GM12878 (cell line): Measurements from ENCODE around the gene PLAC9. TPM values are rescaled to one million over a fixed set of nuclear protein-coding genes. Genes with fewer than 3 reads are reported as not detected.

Source experiments
- ATAC-seq: fragments of 200-7000 bp; cut with Tn5 transposase; 3 replicates; pipeline ENCODE4 v1.9.1; 2020; ENCODE audit warnings: mild to moderate bottlenecking, moderate library complexity
- BruUV-seq: library from RNA; stranded (reverse); fragments of 400-500 nt; replicated peaks from 2 replicates; lab custom pipeline; 2021; lab: Mats Ljungman, UMichigan
- CTCF ChIA-PET: fragments of 300-600 bp; sonication (Branson Sonifier 250); formaldehyde crosslinking; extraction: SDS; loops from one replicate; lab custom pipeline; 2021; ENCODE audit warnings: inconsistent platforms; lab: Yijun Ruan, JAX
- POLR2A ChIA-PET: fragments of 350-600 bp; formaldehyde crosslinking; extraction: SDS; loops from one replicate; lab custom pipeline; 2021; ENCODE audit warnings: inconsistent platforms; lab: Charles Lee
- RAD21 ChIA-PET: fragments of 300-600 bp; sonication (Branson Sonifier 250); formaldehyde crosslinking; loops from one replicate; lab custom pipeline; 2023; ENCODE audit warnings: antibody characterized with exemption; ENCODE audit not compliant: unreplicated experiment; lab: Charles Lee
- SMC1A ChIA-PET: fragments of 300-600 bp; sonication (Branson Sonifier 250); formaldehyde crosslinking; loops from one replicate; lab custom pipeline; 2023; ENCODE audit not compliant: unreplicated experiment, uncharacterized antibody; lab: Charles Lee
- DNase-seq: peaks from one replicate; pipeline ENCODE4 v3.0.0-alpha.2; 2011; ENCODE audit warnings: low read depth, low spot score
- FAIRE-seq: peaks from 3 replicates; lab custom pipeline; 2011; peaks lifted over from hg19 to GRCh38; lab: Jason Lieb, UNC
- H2AFZ ChIP-seq: 2 replicates; pipeline ENCODE4 v1.6.0; 2011; ENCODE audit warnings: low read depth, low read length, control low read depth; ENCODE audit not compliant: control insufficient read depth
- H3K27ac ChIP-seq: 2 replicates; pipeline ENCODE4 v1.5.1; 2011; ENCODE audit warnings: control low read depth; ENCODE audit not compliant: control insufficient read depth, insufficient read depth
- H3K27me3 ChIP-seq, 2 experiments: replicated peaks in 1 of 2; 2 replicates each; pipeline versions ENCODE4 v1.6.0 to v1.6.1; 2011; ENCODE audit warnings: low read length in 1 of 2; ENCODE audit not compliant: control insufficient read depth in 2 of 2, insufficient read depth in 2 of 2
- H3K36me3 ChIP-seq, 2 experiments: 2 replicates each; pipeline ENCODE4 v1.5.1; 2011; ENCODE audit warnings: low read length in 1 of 2; ENCODE audit not compliant: control insufficient read depth in 2 of 2, insufficient read depth in 2 of 2
- H3K4me1 ChIP-seq: 2 replicates; pipeline ENCODE4 v1.6.1; 2011; ENCODE audit warnings: mild to moderate bottlenecking, low read length, moderate library complexity, mixed read lengths; ENCODE audit not compliant: control insufficient read depth, insufficient read depth
- H3K4me2 ChIP-seq: 2 replicates; pipeline ENCODE4 v1.6.0; 2011; ENCODE audit warnings: control low read depth; ENCODE audit not compliant: control insufficient read depth, insufficient read depth
- H3K4me3 ChIP-seq: fragments of 200-600 bp; sonication (generic); 2 replicates; pipeline ENCODE4 v1.5.1; 2016
- H3K79me2 ChIP-seq: 2 replicates; pipeline ENCODE4 v1.6.0; 2011; ENCODE audit warnings: low read length; ENCODE audit not compliant: control insufficient read depth, insufficient read depth
- H3K9ac ChIP-seq: 2 replicates; pipeline ENCODE4 v1.8.0; 2011; ENCODE audit warnings: low read length, control low read depth, mixed read lengths; ENCODE audit not compliant: control insufficient read depth, insufficient read depth
- H3K9me3 ChIP-seq: replicated peaks from 3 replicates; pipeline ENCODE4 v1.5.1; 2011; ENCODE audit warnings: mild to moderate bottlenecking, low read length; ENCODE audit not compliant: control insufficient read depth, insufficient read depth
- H4K20me1 ChIP-seq: 2 replicates; pipeline ENCODE4 v1.6.0; 2011; ENCODE audit not compliant: control insufficient read depth, insufficient read depth
- EGR1 ChIP-seq, 2 experiments: IDR thresholded peaks; 1 replicate in 1 of 2; 2 replicates in 1 of 2; pipeline ENCODE4 v1.6.1; 2011 to 2012; ENCODE audit warnings: low read depth in 2 of 2, low read length in 2 of 2, borderline replicate concordance in 1 of 2, mild to moderate bottlenecking in 1 of 2, moderate library complexity in 1 of 2
- ESRRA ChIP-seq: IDR thresholded peaks from 2 replicates; pipeline ENCODE4 v1.6.1; 2012; ENCODE audit warnings: mild to moderate bottlenecking, low read length, improper control_type of control experiment
- FOXM1 ChIP-seq: IDR thresholded peaks from 2 replicates; pipeline ENCODE4 v1.6.1; 2012; ENCODE audit warnings: low read depth, mild to moderate bottlenecking, inconsistent platforms, low read length, moderate library complexity
- GABPA ChIP-seq: IDR thresholded peaks from 2 replicates; pipeline ENCODE4 v1.6.1; 2014; ENCODE audit warnings: antibody characterized with exemption, low read depth, mild to moderate bottlenecking, inconsistent platforms
- NR2C2 ChIP-seq: IDR thresholded peaks from 2 replicates; pipeline ENCODE4 v1.6.1; 2011; ENCODE audit warnings: borderline replicate concordance, low read depth; ENCODE audit not compliant: control insufficient read depth, insufficient read length
- SIN3A ChIP-seq: IDR thresholded peaks from 2 replicates; pipeline ENCODE4 v1.6.1; 2012; ENCODE audit warnings: low read depth, low read length, improper control_type of control experiment
- SIX5 ChIP-seq: IDR thresholded peaks from 2 replicates; pipeline ENCODE4 v1.6.1; 2011; ENCODE audit warnings: mild to moderate bottlenecking, low read depth, low read length, moderate library complexity; ENCODE audit not compliant: severe bottlenecking
- SMC3 ChIP-seq: IDR thresholded peaks from 2 replicates; pipeline ENCODE4 v1.6.1; 2011; ENCODE audit warnings: low read length, improper control_type of control experiment, borderline replicate concordance
- SPI1 ChIP-seq: IDR thresholded peaks from 2 replicates; pipeline ENCODE4 v1.6.1; 2011; ENCODE audit warnings: low read depth, mild to moderate bottlenecking, low read length, moderate library complexity, borderline replicate concordance; ENCODE audit not compliant: insufficient read depth
- ZSCAN29 ChIP-seq: fragments of 450-650 bp; IDR thresholded peaks from 2 replicates; pipeline ENCODE4 v1.6.1; 2017; ENCODE audit warnings: mild to moderate bottlenecking, moderate library complexity
- WGBS: methylation state at CpG from one replicate; pipeline ENCODE4 v1.1.6; 2016; ENCODE audit warnings: low lambda C conversion rate; ENCODE audit not compliant: insufficient replicate concordance, insufficient coverage; ENCODE audit errors: missing lambda C conversion rate; 5-methylcytosine and 5-hydroxymethylcytosine counted together
- in situ Hi-C: fragments of 300-500 bp; cut with MboI; formaldehyde crosslinking; loops from 9 replicates; pipeline ENCODE4 v1.14.3; 2018; ENCODE audit warnings: mixed read lengths
- intact Hi-C: fragments of 100-400 bp; cut with micrococcal nuclease; formaldehyde crosslinking; loops from one replicate; pipeline ENCODE4 v1.14.2; 2022; ENCODE audit not compliant: unreplicated experiment
- polyA plus RNA-seq, 11 experiments: library from polyadenylated mRNA; depleted of rRNA in 4 of 11; unstranded in 6 of 11; stranded (reverse) in 5 of 11; fragments of >200 nt; fragmentation: Nextera tagmentation in 4 of 11; fragmentation: Illumina TruSeq in 1 of 11; extraction: Ambion mirVana in 4 of 11; extraction: Trizol in 1 of 11; gene quantifications; 1 replicate in 1 of 11; 2 replicates in 10 of 11; pipeline versions ENCODE4 v1.2.1 to v1.2.3, GENCODE V29; 2011 to 2016; ENCODE audit warnings: inconsistent platforms in 2 of 11, missing spikeins in 2 of 11, low read depth in 1 of 11
- total RNA-seq, 4 experiments: library from RNA; depleted of rRNA in 3 of 4; stranded (reverse); fragments of >200 nt in 3 of 4; fragmentation: Illumina TruSeq in 1 of 4; extraction: Trizol in 1 of 4; gene quantifications; 2 replicates each; pipeline versions ENCODE4 v1.2.1 to v1.2.3, GENCODE V29; 2013 to 2021
- TF ChIP-seq, protein P1 (sequence below): IDR thresholded peaks from 2 replicates; pipeline ENCODE4 v1.6.1; 2012; ENCODE audit warnings: low read depth, low read length, improper control_type of control experiment

PLAC9 gene
- total and polyA plus RNA-seq, 10 of the 15 experiments (the other 5 are each of a cell fraction or from before 2014, with no cell fraction given), result not detected

DNA sequence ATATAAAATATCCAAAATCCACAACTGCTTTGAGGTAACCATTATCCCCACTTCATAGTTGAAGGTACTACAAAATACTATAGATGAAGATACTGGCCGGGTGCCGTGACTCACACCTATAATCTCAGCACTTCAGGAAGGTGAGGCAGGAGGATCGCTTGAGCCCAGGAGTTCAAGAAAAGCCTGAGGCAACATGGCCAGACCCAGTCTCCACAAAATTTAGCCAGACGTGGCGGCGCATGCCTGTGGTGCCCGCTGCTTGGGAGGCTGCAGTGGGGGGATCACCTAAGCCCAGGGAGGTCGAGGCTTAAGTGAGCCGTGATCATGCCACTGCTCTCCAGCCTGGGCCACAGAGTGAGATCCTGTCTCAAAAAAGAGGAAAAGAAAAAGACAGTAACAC lies 32.4 kb upstream of the PLAC9 start:
- Histone ChIP-seq H3K4me3 (no peak overlapping the region), H4K20me1 (no peaks in the 10 kb centered on the region), H3K9me3 (no peaks in the 10 kb centered on the region), H3K9ac (no peak overlapping the region), H2AFZ (no peak overlapping the region), H3K27ac (no peak overlapping the region)
- no peak for FAIRE-seq
- RAD21 ChIA-PET, result no interaction called here
- in situ Hi-C loops (no loop called here), intact Hi-C loops (no loop called here)
- DNase-seq, result no peak
- TF ChIP-seq FOXM1 (no peak), ZSCAN29 (no peak), GABPA (no peak), SIN3A (no peak), SIX5 (no peak), NR2C2 (no peak), ESRRA (no peak), EGR1 (IDR thresholded peaks at IDR 0.05; ENCODE audit: borderline replicate concordance in 1 of 2, low read depth in 2 of 2, low read length in 2 of 2) (no peak), SMC3 (no peak), SPI1 (no peak)
- TF ChIP-seq, protein P1, sequence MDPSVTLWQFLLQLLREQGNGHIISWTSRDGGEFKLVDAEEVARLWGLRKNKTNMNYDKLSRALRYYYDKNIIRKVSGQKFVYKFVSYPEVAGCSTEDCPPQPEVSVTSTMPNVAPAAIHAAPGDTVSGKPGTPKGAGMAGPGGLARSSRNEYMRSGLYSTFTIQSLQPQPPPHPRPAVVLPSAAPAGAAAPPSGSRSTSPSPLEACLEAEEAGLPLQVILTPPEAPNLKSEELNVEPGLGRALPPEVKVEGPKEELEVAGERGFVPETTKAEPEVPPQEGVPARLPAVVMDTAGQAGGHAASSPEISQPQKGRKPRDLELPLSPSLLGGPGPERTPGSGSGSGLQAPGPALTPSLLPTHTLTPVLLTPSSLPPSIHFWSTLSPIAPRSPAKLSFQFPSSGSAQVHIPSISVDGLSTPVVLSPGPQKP, result no peak
- TF ChIP-seq, all 136 proteins: peak for 0
- 79% methylated on average over 9 of the region's 9 CpGs for WGBS
- ATAC-seq, result no peak
- no peaks in the 10 kb centered on the region for H3K27me3 ChIP-seq
- ChIA-PET CTCF (no interaction called here), POLR2A (no interaction called here), SMC1A (no interaction called here)
- no peak overlapping the region for H3K4me2 ChIP-seq
- H3K4me1 ChIP-seq, result no peaks in the 10 kb centered on the region
- no peaks in the 10 kb centered on the region for H3K79me2 ChIP-seq
- BruUV-seq, result no TSS peak
- H3K36me3 ChIP-seq, result no peaks in the 10 kb centered on the region
